GM18951 (cell line): ENCODE data around the gene RPS6KC1.
"Not testable (repeated sequence)": the region's sequence is repeated elsewhere in the genome, so short reads cannot be mapped to it uniquely, and the experiment has no call there.

Experiments
- POLR2A ChIP-seq: IDR thresholded peaks from 4 replicates; pipeline ENCODE4 v1.6.1; 2011; ENCODE audit warnings: mild to moderate bottlenecking; ENCODE audit not compliant: insufficient read length, insufficient read depth; ENCODE audit errors: extremely low read depth
- in situ Hi-C: fragments of 300-500 bp; cut with MboI; formaldehyde crosslinking; loops from one replicate; pipeline ENCODE4 v1.12.0; 2022; ENCODE audit warnings: low sequenced_read_pairs, mixed read lengths, inconsistent platforms; ENCODE audit not compliant: unreplicated experiment

The RPS6KC1 gene

GRCh38 chr1:213051127-213051880 is at the start of gene RPS6KC1:
Gene RPS6KC1 (plus strand): TSS chr1:213051241. CDS start chr1:213051405, 164 bp downstream.
- TF ChIP-seq POLR2A, result peak; percentile 68
- in situ Hi-C loops, result no loop called here

- no peak for TF ChIP-seq POLR2A
- in situ Hi-C loops, result no loop called here
Measured at GRCh38 chr1:213003256-213003655, 47.8 kb upstream of the RPS6KC1 start.

GRCh38 chr1:213008564-213008963 is 42.5 kb upstream of the RPS6KC1 start:
- TF ChIP-seq POLR2A, result no peak
- in situ Hi-C loops, result no loop called here

GRCh38 chr1:213014642-213015041 is 36.4 kb upstream of the RPS6KC1 start:
- no peak for TF ChIP-seq POLR2A
- in situ Hi-C loops, result no loop called here

GRCh38 chr1:213015099-213016050 is 35.7 kb upstream of the RPS6KC1 start, which contains the start of gene ANGEL2:
Gene ANGEL2 (minus strand): TSS chr1:213015867. CDS start chr1:213015671, 196 bp downstream.
- in situ Hi-C loops, result no loop called here
- peak; percentile 94 for TF ChIP-seq POLR2A

GRCh38 chr1:213017447-213018273 is 33.4 kb upstream of the RPS6KC1 start:
- in situ Hi-C loops, result no loop called here
- TF ChIP-seq POLR2A, result no peak

GRCh38 chr1:213019450-213019849 is 31.6 kb upstream of the RPS6KC1 start:
- in situ Hi-C loops, result no loop called here
- no peak for TF ChIP-seq POLR2A

- in situ Hi-C loops, result no loop called here
- no peak for TF ChIP-seq POLR2A
Measured at GRCh38 chr1:213020016-213020415, 31.0 kb upstream of the RPS6KC1 start.

GRCh38 chr1:213027024-213027423 is 24.0 kb upstream of the RPS6KC1 start:
- in situ Hi-C loops, result not testable (repeated sequence)

- in situ Hi-C loops, result no loop called here
- no peak for TF ChIP-seq POLR2A
Measured at GRCh38 chr1:213032651-213033050, 18.4 kb upstream of the RPS6KC1 start.

GRCh38 chr1:213034713-213035112 is 16.3 kb upstream of the RPS6KC1 start:
- TF ChIP-seq POLR2A, result no peak
- in situ Hi-C loops, result no loop called here

- TF ChIP-seq POLR2A, result no peak
- in situ Hi-C loops, result no loop called here
Measured at GRCh38 chr1:213035573-213035972, 15.5 kb upstream of the RPS6KC1 start.

GRCh38 chr1:213041443-213041842 is 9.6 kb upstream of the RPS6KC1 start:
- TF ChIP-seq POLR2A, result no peak
- in situ Hi-C loops, result no loop called here

GRCh38 chr1:213045321-213046226 is 5.5 kb upstream of the RPS6KC1 start:
- in situ Hi-C loops, result not testable (repeated sequence)
